ACC112 (cell line): ENCODE data around the gene CDPF1.

Source experiments
- H2AFZ ChIP-seq: fragments of 200-600 bp; sonication (generic); one replicate; pipeline ENCODE4 v1.6.0; 2017; ENCODE audit warnings: antibody characterized with exemption, low read length; ENCODE audit not compliant: unreplicated experiment
- H3K27ac ChIP-seq: fragments of 200-600 bp; sonication (generic); 2 replicates; pipeline ENCODE4 v1.5.1; 2014; ENCODE audit warnings: low read depth, mild to moderate bottlenecking, antibody characterized with exemption, low read length, moderate library complexity
- H3K27me3 ChIP-seq: fragments of 200-600 bp; sonication (generic); 2 replicates; pipeline ENCODE4 v1.6.1; 2014; ENCODE audit warnings: mild to moderate bottlenecking, antibody characterized with exemption, low read length, moderate library complexity, mixed read lengths; ENCODE audit not compliant: insufficient read depth
- H3K36me3 ChIP-seq: fragments of 200-600 bp; sonication (generic); 2 replicates; pipeline ENCODE4 v1.6.1; 2016; ENCODE audit warnings: mild to moderate bottlenecking, antibody characterized with exemption, low read length, moderate library complexity, mixed read lengths; ENCODE audit not compliant: insufficient read depth
- H3K4me1 ChIP-seq: fragments of 200-600 bp; sonication (generic); one replicate; pipeline ENCODE4 v1.6.1; 2016; ENCODE audit warnings: low read length, mixed read lengths; ENCODE audit not compliant: insufficient read depth, unreplicated experiment, control insufficient read depth
- H3K4me3 ChIP-seq: fragments of 200-600 bp; sonication (generic); 2 replicates; pipeline ENCODE4 v1.5.1; 2014; ENCODE audit warnings: mild to moderate bottlenecking, low read depth, low read length
- H3K79me2 ChIP-seq: fragments of 200-600 bp; sonication (generic); one replicate; pipeline ENCODE4 v1.6.0; 2016; ENCODE audit warnings: low read length; ENCODE audit not compliant: control insufficient read depth, unreplicated experiment, insufficient read depth

The CDPF1 gene

DNA sequence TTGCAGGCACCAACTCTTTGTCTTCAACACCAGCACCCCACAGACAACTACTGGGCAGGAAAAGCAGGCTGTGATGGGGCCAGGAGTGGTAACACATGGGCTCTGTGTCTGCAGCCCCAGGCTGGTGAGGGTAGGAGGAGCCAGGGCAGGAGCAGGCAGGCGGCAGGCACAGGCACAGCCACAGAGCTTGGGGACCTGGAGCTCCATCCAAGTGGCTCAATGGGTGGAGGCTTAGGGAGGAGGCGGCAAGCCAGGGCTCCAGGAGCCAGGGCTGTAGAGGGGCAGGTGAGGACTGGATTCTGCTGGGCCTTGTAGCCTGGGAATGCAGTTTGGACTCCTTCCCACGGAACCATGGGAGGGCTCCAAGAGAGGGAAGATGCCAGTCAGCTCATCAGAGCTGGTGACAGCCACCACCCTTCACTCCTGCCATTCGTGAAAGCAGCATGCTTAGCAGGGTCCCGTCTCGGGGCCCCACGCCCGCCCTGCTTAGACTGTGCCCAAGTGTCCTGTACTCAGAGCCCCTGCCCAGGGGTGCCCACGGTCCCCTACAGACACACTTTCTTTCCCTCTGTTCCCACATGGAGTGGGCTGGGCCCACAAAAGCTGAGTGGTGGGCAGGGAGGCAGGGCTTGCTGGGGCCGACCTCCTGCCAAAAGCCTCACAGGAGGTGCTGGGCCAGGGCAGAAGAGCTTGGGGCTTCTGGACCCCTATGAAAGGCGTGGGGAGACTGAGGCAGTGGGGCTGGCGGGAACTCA, 30.1 kb upstream of the CDPF1 start:
- no peaks in the 10 kb centered on the region for H3K79me2 ChIP-seq
- H2AFZ ChIP-seq: no peak overlapping the region
- no peaks in the 10 kb centered on the region for H3K27me3 ChIP-seq
- no peak overlapping the region for H3K4me3 ChIP-seq
- peaks cover 5% of the 10 kb centered on the region for H3K36me3 ChIP-seq
- no peaks in the 10 kb centered on the region for H3K4me1 ChIP-seq
- no peak overlapping the region for H3K27ac ChIP-seq

DNA sequence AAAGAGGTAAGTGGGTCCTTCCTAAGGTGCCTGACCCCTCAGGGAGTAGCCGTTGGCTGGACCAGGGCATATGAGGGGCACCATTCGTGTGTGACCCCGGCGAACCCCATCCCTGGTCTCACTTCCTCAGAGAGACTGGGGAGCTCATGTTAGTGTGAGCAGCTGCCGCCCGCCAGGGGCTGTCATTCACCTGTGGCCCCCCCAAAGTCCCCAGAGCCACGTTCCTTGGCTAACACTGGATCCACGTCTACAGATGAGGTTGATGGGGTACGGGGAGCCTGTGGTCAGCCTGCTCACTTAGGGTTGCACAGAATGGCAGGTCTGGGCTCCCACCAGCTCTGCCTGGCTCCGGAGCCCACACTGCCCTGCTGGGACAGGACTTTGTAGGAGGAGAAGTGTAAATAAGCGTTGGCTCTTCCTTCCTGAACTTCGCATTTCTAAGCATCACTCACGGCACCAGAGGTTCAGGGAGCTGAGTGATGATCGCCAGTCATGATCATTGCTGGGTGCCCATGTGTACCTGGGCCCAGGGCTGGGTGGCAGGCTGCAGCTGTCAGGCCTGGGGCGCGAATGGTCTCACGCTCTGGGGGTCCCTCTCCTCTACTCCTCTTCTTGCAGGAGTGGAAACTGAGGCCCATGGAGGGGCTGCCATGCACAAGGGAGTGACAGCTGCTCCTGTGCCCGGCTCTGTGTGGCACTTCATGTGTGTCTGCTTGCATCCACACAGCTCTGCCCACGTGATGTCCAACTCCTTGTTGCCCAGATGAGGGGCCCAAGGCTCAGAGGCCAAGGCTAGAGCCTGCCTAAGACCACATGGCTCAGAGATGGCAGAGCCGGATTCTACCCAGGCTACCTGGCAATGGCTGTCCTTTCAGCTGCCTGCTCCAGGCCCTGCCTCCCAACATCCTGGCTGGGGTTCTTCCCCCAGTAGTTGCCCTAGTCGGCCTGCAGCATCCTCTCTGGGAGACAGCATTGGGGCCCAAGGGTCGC, 28.9 kb upstream of the CDPF1 start:
- H3K27ac ChIP-seq: no peak overlapping the region
- no peaks in the 10 kb centered on the region for H3K4me1 ChIP-seq
- H2AFZ ChIP-seq: no peak overlapping the region
- H3K79me2 ChIP-seq: no peaks in the 10 kb centered on the region
- H3K27me3 ChIP-seq: no peaks in the 10 kb centered on the region
- H3K36me3 ChIP-seq: peaks cover 7% of the 10 kb centered on the region
- no peak overlapping the region for H3K4me3 ChIP-seq

GRCh38 chr22:46276563-46276962, 26.5 kb upstream of the CDPF1 start:
- Histone ChIP-seq H3K79me2 (no peaks in the 10 kb centered on the region), H2AFZ (no peak overlapping the region), H3K4me1 (no peaks in the 10 kb centered on the region), H3K27me3 (no peaks in the 10 kb centered on the region), H3K36me3 (peaks cover 7% of the 10 kb centered on the region), H3K27ac (no peak overlapping the region), H3K4me3 (no peak overlapping the region)

GRCh38 chr22:46275455-46276122, 25.5 kb upstream of the CDPF1 start:
- no peak overlapping the region for H3K27ac ChIP-seq
- H3K4me3 ChIP-seq: no peak overlapping the region
- H2AFZ ChIP-seq: no peak overlapping the region
- peaks cover 7% of the 10 kb centered on the region for H3K36me3 ChIP-seq
- H3K79me2 ChIP-seq: no peaks in the 10 kb centered on the region
- no peaks in the 10 kb centered on the region for H3K27me3 ChIP-seq
- no peaks in the 10 kb centered on the region for H3K4me1 ChIP-seq

GRCh38 chr22:46274381-46274780, 24.3 kb upstream of the CDPF1 start:
- no peaks in the 10 kb centered on the region for H3K4me1 ChIP-seq
- H3K79me2 ChIP-seq: no peaks in the 10 kb centered on the region
- no peak overlapping the region for H3K4me3 ChIP-seq
- peaks cover 7% of the 10 kb centered on the region for H3K36me3 ChIP-seq
- no peak overlapping the region for H2AFZ ChIP-seq
- no peak overlapping the region for H3K27ac ChIP-seq
- no peaks in the 10 kb centered on the region for H3K27me3 ChIP-seq

- Histone ChIP-seq H3K79me2 (no peaks in the 10 kb centered on the region), H3K27ac (no peak overlapping the region), H3K36me3 (peaks cover 7% of the 10 kb centered on the region), H2AFZ (no peak overlapping the region), H3K4me3 (no peak overlapping the region), H3K27me3 (no peaks in the 10 kb centered on the region), H3K4me1 (peaks cover 2% of the 10 kb centered on the region)
These were observed 23.5 kb upstream of the CDPF1 start for GRCh38 chr22:46273432-46274148.

- H2AFZ ChIP-seq: no peak overlapping the region
- no peaks in the 10 kb centered on the region for H3K27me3 ChIP-seq
- no peak overlapping the region for H3K27ac ChIP-seq
- no peak overlapping the region for H3K4me3 ChIP-seq
- H3K4me1 ChIP-seq: peaks cover 2% of the 10 kb centered on the region
- H3K36me3 ChIP-seq: peaks cover 7% of the 10 kb centered on the region
- peaks cover 5% of the 10 kb centered on the region for H3K79me2 ChIP-seq
These were observed 22.8 kb upstream of the CDPF1 start for GRCh38 chr22:46272762-46273431.

GRCh38 chr22:46272196-46272595, 22.1 kb upstream of the CDPF1 start:
- Histone ChIP-seq H3K79me2 (peaks cover 5% of the 10 kb centered on the region), H3K27ac (no peak overlapping the region), H3K36me3 (peaks cover 7% of the 10 kb centered on the region), H3K4me1 (peaks cover 2% of the 10 kb centered on the region), H3K27me3 (no peaks in the 10 kb centered on the region), H3K4me3 (no peak overlapping the region), H2AFZ (no peak overlapping the region)

GRCh38 chr22:46269564-46269963, 19.5 kb upstream of the CDPF1 start:
- no peaks in the 10 kb centered on the region for H3K36me3 ChIP-seq
- H3K4me3 ChIP-seq: no peak overlapping the region
- H3K79me2 ChIP-seq: peaks cover 5% of the 10 kb centered on the region
- H2AFZ ChIP-seq: no peak overlapping the region
- H3K27ac ChIP-seq: no peak overlapping the region
- peaks cover 2% of the 10 kb centered on the region for H3K4me1 ChIP-seq
- no peaks in the 10 kb centered on the region for H3K27me3 ChIP-seq
